Measurements from ENCODE around the gene TM7SF2.

Gene TM7SF2

DNA sequence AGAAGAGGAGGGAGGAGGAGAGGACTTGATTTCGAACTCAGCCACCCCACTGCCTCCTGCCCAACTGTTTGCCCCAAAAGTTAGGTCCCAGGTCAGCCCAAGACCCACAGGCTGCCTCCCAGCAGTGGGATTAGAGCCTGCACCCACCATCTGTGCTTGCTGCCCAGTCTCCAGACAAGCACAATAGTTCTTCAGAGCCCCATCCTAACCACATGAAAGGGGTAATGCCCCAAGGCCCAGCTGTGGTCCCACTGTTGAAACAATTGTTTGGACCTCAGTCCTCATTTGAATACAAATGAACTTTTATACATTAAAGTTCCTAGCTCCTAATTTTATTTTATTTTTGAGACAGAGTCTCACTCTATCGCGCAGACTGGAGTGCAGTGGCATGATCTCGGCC lies 21.0 kb upstream of the TM7SF2 start:
- DNase-seq = no peak

DNA sequence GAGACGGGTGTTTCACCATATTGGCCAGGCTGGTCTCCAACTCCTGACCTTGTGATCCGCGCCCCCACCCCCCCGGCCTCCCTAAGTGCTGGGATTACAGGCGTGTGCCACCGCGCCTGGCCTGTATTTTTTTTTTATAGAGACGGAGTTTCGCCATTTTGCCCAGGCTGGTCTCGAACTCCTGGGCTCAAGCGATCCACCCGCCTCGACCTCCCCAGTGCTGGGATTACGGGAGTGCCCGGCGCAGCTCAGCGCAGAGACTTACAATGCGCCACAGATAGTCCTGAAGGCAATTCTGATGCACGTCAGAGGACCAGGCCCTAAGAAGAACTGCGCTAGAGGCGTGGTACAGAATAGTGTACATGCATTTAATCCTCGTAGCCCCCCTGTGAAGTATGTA lies 16.2 kb upstream of the TM7SF2 start:
- DNase-seq = no peak

DNA sequence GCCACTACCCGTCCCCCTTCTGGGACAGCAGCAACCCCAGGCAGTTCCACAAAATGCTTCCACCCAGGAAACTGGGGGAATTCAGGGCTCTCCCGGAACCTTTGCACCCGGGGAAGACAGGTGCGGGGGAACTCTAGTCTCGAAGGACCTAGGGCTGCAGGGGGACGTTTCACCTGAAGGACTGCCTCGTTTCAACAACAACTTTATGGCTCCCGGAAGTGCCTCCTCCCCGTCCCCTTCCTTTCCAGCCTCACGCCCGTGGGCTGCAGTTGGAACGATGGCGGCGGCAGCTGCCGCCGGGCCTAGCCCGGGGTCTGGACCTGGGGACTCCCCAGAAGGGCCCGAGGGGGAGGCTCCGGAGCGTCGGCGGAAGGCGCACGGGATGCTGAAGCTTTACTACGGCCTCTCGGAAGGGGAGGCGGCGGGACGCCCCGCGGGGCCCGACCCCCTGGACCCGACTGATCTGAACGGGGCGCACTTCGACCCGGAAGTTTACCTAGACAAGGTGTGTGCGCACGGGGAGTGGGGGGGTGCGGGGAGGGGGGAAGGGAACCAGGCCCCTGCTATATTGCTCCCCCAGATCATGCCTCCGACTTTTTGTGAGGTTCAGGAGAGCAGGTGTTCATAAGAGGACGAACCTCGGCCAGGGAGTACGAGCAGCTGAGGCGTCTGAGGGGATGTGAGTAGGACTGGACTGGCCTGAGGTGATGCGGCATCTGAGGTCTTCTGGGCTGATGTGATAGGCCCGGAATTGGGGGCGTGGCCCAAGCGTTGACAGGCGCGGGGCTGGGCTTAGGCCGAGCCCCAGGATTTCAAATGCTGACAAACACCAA lies 15.5 kb upstream of the TM7SF2 start, which contains the start of gene VPS51:
Gene VPS51, plus strand, starts transcription at position 241 of the 833 bp plus-strand sequence. Its CDS starts 37 bp downstream, at position 278.
- DNase-seq = peak; percentile 87

DNA sequence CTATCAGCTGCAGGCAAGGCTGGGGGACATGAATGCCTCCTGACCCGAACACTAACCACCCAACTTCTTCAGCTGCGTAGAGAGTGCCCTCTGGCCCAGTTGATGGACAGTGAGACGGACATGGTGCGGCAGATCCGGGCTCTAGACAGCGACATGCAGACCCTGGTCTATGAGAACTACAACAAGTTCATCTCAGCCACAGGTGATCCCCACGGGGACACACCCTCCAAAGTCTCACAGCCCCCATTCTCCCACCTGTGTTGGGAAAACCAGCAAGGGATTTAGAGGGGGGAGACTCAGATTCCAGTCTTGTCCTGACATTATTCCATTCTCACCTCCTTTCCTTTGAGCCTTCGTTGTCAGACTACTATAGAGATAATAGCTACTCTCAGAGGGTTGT lies 14.7 kb upstream of the TM7SF2 start:
- DNase-seq = no peak

DNA sequence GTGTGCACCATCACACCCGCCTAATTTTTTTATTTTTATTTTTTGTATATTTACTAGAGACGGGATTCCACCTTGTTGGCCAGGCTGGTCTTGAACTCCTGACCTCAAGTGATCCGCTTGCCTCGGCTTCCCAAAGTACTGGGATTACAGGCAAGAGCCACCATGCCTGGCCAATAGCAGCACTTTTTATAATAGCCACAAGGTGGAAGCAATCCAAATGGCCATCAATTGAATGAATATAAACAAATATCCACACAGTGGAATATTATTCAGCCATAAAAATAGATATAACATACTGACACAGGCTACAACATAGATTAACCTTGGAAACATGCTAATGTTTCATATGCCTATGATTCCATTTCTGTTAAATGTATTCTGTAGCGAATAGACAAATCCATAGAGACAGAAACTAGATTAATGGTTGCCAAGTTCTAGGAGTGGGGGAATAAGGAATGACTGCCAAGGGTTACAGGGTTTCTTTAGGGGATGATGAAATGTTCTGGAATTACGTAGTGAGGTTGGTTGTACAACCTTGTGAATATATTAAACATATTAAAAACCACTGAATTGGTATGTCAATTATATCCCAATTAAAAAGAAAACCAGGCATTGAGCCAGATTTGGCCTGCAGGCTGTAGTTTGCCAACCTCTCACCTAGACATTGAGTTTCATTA lies 10.9 kb upstream of the TM7SF2 start:
- no peak for DNase-seq

DNA sequence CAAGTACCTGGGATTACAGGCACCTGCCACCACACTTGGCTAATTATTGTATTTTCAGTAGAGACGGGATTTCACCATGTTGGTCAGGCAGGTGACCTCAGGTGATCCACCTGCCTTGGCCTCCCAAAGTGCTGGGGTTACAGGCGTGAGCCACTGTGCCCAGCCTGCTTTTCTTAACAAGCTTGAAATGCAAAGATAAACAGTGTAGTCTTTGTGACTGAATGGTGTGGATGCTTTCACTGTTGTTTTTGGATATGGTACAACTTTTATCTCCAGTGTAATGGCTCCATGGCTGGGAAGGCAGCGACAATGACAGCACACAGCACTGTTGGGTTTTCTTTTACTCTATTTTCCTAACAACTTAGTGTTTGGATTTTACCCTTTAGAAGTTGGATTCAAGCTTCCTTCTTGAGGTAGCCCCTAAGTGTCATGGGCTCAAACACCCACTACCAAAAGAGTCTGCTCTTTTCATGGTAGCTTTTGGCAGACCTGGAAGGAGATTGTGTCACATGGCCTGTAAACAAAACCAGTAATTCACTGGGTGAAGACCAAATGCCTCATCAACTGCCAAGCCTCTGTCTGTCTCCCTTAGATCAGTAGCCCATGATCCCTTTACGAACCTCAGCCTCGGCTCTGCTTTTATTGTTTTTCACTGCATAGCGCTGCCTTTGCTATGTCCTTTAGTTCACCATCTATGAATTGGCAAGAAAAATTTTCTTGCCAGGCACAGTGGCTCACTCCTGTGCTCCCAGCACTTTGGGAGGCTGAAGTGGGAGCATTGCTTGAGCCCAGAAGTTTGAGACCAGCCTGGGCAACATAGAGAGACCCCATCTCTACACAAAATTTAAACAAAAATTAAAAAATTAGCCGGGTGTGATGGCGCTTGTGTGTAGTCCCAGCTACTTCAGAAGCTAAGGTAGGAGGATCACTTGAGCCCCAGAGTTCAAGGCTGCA lies 9.3 kb upstream of the TM7SF2 start:
- no peak for DNase-seq

DNA sequence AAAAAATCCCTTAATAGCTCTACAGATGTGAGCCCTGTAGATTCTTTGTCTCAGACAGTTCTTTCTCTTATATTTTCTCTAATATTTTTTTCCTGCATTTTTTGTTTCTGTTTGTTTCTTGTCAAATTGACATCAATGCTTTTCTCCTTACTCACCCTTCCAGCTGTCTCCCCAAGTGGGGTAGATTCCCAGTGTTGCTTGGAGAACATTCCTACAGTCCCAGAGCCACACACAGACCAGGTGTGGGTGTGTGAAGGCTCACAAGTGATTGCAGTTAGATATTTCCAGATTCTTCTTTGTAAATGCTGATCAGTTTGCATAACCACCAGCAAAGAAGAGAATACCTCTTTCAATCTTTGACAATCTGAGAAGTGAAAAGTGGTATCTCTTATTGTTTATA lies 8.2 kb upstream of the TM7SF2 start:
- DNase-seq = no peak

DNA sequence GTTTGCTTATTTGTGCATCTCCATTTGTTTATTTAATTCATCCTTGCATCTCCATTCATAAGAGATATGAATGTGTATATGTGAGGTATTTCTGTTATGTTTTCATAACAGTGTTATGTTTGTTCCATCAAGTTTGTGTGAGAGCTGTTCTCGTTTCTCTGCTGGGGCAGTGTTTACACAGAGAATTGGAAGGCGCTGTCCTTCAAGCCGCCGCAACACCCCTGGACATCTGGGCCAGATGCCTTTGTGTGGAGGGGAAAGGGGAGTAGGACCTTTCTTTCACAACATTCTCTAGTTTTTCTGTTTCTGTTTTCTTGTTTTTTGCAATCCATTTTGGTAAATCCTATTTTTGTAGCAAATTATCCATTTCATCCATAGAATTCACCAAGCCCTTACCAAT lies 7.0 kb upstream of the TM7SF2 start:
- DNase-seq = no peak

DNA sequence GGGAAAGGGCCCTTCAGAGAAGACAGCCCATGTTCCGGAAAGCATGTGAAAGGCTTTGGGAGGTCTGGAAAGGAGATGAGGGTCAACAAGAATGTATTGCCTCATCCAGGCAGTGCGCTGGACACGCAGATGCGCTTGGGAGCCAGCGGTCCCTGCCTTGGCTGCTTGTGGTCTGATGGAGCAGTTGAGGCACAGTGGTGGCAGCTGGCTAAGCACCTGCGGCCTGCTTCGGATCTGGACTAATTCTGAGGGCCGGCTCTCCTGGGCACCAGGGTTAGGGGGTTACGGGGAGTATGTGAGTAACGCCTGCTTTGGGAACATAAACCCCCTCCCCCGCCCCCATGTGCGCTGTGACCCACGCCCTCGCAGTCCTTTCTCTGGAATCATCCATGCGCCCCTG lies 4.6 kb upstream of the TM7SF2 start:
- no peak for DNase-seq

DNA sequence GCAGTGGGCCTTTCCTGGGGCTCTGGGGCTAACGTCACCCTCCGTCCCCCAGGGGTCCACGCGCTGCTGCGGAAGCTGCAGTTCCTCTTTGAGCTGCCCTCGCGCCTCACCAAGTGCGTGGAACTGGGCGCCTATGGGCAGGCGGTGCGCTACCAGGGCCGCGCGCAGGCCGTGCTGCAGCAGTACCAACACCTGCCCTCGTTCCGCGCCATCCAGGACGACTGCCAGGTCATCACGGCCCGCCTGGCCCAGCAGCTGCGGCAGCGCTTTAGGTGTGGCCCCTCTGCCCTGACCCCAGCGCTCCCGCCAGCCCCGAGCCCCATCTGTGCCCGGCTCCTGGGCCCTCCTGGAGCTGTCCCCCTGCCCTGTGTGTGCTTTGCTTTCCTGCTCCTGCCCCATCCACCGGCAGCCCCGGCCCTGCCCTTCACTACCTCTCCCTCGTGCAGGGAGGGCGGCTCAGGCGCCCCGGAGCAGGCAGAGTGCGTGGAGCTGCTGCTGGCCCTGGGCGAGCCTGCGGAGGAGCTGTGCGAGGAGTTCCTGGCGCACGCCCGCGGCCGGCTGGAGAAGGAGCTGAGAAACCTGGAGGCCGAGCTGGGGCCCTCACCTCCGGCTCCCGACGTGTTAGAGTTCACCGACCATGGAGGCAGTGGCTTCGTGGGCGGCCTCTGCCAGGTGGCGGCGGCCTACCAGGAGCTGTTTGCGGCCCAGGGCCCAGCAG lies 3.8 kb upstream of the TM7SF2 start:
- DNase-seq = no peak

DNA sequence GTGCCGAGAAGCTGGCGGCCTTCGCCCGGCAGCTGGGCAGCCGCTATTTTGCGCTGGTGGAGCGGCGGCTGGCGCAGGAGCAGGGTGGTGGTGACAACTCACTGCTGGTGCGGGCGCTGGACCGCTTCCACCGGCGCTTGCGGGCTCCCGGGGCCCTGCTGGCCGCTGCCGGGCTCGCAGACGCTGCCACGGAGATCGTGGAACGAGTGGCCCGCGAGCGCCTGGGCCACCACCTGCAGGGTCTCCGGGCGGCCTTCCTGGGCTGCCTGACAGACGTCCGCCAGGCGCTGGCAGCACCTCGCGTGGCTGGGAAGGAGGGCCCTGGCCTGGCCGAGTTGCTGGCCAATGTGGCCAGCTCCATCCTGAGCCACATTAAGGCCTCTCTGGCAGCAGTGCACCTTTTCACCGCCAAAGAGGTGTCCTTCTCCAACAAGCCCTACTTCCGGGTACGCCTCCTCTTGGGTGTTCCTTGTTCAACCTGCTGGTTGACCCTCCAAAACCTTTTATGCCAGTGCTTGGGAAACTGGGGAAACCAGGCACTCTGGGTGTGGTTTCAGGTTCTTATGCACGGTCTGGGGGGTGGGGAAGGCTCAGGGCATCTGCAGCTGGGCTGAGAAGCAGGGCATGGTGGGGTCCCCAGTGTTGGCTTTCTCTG lies 3.1 kb upstream of the TM7SF2 start:
- no peak for DNase-seq

DNA sequence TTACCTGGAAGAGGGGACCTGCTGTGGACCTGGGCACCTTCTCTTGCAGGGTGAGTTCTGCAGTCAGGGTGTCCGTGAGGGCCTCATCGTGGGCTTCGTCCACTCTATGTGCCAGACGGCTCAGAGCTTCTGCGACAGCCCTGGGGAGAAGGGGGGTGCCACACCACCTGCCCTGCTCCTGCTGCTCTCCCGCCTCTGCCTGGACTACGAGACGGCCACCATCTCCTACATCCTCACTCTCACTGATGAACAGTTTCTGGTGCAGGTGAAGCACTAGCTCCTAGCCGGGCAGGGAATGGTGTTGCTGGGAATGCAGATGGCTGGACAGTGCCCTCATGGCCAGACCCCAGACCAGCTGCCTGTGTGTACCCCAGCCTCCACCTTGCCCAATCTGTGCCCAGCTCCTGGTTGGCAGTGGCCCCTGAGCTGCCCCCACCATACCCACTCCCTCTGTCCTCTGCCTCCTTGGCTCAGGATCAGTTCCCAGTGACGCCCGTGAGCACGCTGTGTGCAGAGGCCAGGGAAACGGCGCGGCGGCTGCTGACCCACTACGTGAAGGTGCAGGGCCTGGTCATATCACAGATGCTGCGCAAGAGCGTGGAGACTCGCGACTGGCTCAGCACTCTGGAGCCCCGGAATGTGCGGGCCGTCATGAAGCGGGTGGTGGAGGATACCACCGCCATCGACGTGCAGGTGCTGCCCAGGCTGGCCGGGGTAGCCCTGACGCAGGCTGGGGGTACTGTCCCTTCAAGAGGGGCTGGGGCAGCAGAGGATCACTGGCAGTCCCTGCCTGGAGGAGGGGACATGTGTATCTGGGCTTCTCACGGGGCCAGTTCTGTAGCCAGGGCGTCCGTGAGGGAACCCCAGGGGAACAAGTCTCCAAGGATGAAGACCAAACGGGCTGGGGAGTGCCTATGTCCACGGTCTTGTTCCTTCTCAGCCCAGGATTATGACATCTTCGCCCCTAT lies 2.2 kb upstream of the TM7SF2 start:
- no peak for DNase-seq

DNA sequence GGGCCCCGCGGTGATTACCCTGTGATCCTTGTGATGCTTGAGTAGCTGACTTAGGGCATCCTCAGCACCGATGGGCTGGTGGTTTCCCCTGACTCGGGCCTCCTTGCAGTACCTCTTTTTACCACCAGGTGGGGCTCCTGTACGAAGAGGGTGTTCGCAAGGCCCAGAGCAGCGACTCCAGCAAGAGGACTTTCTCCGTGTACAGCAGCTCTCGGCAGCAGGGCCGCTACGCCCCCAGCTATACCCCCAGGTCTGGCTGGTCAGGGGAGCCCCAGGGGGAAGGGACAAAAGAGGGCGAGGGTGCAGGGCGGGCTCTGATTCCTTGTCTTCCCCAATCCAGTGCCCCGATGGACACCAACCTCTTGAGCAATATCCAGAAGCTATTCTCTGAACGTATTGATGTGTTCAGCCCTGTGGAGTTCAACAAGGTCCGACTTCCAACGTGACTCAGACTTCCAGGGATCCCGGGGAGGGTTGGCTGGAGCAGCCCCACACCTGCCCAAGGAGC lies 1.3 kb upstream of the TM7SF2 start:
- DNase-seq = peak; percentile 92

DNA sequence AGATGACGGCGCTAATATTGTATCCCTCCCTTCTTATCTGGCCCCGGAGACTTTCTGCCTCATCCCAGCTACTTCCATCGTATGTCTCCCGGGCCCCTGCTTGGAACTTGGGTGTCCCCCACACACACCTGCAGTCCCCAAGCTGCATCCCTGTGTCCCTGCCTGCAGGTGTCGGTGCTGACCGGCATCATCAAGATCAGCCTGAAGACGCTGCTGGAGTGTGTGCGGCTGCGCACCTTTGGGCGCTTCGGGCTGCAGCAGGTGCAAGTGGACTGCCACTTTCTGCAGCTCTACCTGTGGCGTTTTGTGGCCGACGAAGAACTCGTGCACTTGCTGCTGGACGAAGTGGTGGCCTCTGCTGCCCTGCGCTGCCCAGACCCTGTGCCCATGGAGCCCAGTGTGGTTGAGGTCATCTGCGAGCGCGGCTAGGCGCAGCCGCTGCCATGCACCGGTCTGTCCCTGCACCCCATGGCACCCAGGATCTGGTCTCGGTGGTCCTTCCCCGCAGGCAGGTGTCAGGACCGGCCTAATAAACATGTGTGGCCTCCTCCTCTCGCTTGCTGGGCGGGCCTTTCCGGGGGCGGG lies 421 bp upstream of the TM7SF2 start:
- DNase-seq = no peak

DNA sequence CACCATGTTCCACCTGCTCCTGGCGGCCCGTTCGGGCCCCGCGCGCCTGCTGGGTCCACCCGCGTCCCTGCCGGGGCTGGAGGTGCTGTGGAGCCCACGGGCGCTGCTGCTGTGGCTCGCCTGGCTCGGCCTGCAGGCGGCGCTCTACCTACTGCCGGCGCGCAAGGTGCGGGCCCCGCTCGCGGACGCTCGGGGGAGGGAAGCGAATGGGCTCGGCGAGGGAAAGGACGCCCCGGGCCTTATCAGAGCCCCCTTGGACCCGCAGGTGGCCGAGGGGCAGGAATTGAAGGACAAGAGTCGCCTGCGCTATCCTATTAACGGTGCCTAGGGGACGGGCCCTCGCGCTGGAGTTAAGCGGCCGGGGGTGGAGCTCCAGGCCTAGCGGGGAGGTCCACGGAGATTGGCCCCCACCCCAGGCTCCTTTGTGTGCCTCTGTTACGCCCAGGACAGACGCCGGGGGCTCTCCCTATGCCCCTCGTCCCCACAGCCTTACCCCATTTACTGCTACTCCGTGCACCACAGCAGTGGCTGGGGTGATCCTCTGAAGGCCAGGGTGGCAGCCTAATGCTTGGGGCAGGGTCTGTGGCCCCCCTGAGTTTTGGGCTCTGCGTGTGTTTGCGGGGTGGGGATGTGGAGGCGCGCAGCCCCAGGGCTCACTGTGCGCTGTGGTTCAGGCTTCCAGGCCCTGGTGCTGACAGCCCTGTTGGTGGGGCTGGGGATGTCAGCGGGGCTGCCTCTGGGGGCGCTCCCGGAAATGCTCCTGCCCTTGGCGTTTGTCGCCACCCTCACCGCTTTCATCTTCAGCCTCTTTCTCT lies 1.1 kb downstream of the TM7SF2 start:
- peak; percentile 85 for DNase-seq

DNA sequence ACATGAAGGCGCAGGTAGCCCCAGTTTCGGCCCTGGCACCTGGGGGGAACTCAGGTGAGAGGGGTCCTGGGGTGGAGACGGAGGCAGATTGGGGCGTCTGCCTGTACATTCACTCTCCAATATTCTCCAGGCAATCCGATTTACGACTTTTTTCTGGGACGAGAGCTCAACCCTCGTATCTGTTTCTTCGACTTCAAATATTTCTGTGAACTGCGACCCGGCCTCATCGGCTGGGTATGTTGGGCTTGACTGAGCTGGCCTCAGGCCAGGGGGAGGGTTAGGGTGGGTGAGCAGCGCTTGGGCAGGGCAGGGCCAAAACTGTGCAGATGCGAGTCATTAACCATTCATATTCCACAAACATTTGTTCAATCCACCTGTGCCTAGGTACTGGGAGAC lies 1.7 kb downstream of the TM7SF2 start:
- no peak for DNase-seq

DNA sequence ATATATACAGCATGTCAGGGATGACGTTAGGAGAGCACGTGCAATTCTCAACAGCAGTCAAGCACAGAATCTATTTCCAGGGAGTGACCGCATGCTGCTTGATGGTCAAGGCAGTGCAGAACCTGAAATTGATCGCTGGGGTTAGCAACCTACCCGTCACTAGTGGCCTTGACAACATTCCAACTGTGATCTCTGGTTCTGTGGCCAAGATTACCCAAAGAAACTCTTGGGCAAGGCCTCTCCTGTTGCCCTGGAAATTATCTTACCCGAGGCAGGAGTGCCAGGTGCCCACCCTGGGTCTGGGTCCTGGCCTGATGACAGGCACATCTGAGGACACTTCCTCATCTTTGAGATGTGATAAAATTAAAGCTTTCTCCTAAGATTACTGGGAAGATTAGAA lies 2.2 kb downstream of the TM7SF2 start:
- DNase-seq = no peak

DNA sequence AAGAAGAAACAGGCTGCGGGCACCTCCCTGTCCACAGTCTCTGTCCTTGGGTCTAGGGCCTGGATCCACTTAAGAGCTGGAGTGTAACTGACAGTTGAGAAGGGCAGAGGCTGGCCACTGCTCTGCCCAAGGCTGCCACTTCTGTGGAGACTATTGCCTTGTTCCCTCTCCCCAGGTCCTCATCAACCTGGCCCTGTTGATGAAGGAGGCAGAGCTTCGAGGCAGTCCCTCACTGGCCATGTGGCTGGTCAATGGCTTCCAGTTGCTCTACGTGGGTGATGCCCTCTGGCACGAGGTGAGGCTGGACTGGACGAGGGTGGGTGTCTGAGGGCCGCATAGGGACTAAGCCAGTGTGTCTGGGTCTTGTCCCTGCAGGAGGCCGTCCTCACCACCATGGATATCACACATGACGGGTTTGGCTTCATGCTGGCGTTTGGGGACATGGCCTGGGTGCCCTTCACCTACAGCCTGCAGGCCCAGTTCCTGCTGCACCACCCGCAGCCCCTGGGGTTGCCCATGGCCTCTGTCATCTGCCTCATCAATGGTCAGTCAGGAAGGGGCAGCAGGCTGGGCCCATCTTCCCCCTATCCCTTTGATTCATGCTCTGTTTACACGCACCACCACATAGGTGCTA lies 3.0 kb downstream of the TM7SF2 start:
- no peak for DNase-seq
